Measurements from ENCODE around the gene MBD5. TPM values are rescaled to one million over a fixed set of nuclear protein-coding genes. Genes with fewer than 3 reads are reported as not detected.

The MBD5 gene
- total RNA-seq, 1 donor from 2014 or later: 72.5 TPM

- intact Hi-C loops (cut with DNase I): no loop called here
- ATAC-seq (no peak), DNase-seq (ENCODE audit: low spot score) (no peak)
Observed at GRCh38 chr2:148021886-148022285, 995 bp downstream of the MBD5 start.

- no peak for DNase-seq (ENCODE audit: low spot score)
- intact Hi-C loops (cut with DNase I): no loop called here
- ATAC-seq: no peak
Observed at GRCh38 chr2:148022351-148022750, 1.5 kb downstream of the MBD5 start.

- ATAC-seq (no peak), DNase-seq (ENCODE audit: low spot score) (no peak)
- intact Hi-C loops (cut with DNase I): no loop called here
Observed at GRCh38 chr2:148022882-148023281, 2.0 kb downstream of the MBD5 start.

- intact Hi-C loops (cut with DNase I): no loop called here
- ATAC-seq (no peak), DNase-seq (ENCODE audit: low spot score) (no peak)
Observed at GRCh38 chr2:148023861-148024260, 3.0 kb downstream of the MBD5 start.

- intact Hi-C loops (cut with DNase I): no loop called here
Observed at GRCh38 chr2:148026573-148026972, 5.7 kb downstream of the MBD5 start.

GRCh38 chr2:148027822-148028221 is 6.9 kb downstream of the MBD5 start:
- ATAC-seq (no peak), DNase-seq (ENCODE audit: low spot score) (no peak)
- intact Hi-C loops (cut with DNase I): no loop called here

More at GRCh38 chr2:148026573-148026972, 5.7 kb downstream of the MBD5 start:
- ATAC-seq (no peak), DNase-seq (ENCODE audit: low spot score) (no peak)

- intact Hi-C loops (cut with DNase I): no loop called here
- no peak for DNase-seq (ENCODE audit: low spot score)
- ATAC-seq: no peak
Observed at GRCh38 chr2:148028781-148029180, 7.9 kb downstream of the MBD5 start.

- intact Hi-C loops (cut with DNase I): no loop called here
- DNase-seq (ENCODE audit: low spot score) (no peak), ATAC-seq (no peak)
Observed at GRCh38 chr2:148031152-148031551, 10.3 kb downstream of the MBD5 start.

- ATAC-seq (no peak), DNase-seq (ENCODE audit: low spot score) (no peak)
- intact Hi-C loops (cut with DNase I): no loop called here
Observed at GRCh38 chr2:148032215-148032614, 11.3 kb downstream of the MBD5 start.

GRCh38 chr2:148039783-148040182 is 18.9 kb downstream of the MBD5 start:
- intact Hi-C loops (cut with DNase I): no loop called here
- DNase-seq (ENCODE audit: low spot score): no peak
- ATAC-seq: no peak

- intact Hi-C loops (cut with DNase I): no loop called here
- DNase-seq (ENCODE audit: low spot score) (no peak), ATAC-seq (no peak)
Observed at GRCh38 chr2:148042219-148042618, 21.3 kb downstream of the MBD5 start.

- ATAC-seq: no peak
- no peak for DNase-seq (ENCODE audit: low spot score)
- intact Hi-C loops (cut with DNase I): no loop called here
Observed at GRCh38 chr2:148044322-148044721, 23.4 kb downstream of the MBD5 start.

GRCh38 chr2:148046802-148047201 is 25.9 kb downstream of the MBD5 start:
- intact Hi-C loops (cut with DNase I): no loop called here
- no peak for DNase-seq (ENCODE audit: low spot score)
- ATAC-seq: no peak

GRCh38 chr2:148048475-148049221 is 27.8 kb downstream of the MBD5 start:
- no peak for ATAC-seq
- DNase-seq (ENCODE audit: low spot score): no peak
- intact Hi-C loops (cut with DNase I): no loop called here

GRCh38 chr2:148049284-148049683 is 28.4 kb downstream of the MBD5 start:
- DNase-seq (ENCODE audit: low spot score) (no peak), ATAC-seq (no peak)
- intact Hi-C loops (cut with DNase I): no loop called here

- ATAC-seq: no peak
- intact Hi-C loops (cut with DNase I): no loop called here
- DNase-seq (ENCODE audit: low spot score): no peak
Observed at GRCh38 chr2:148052687-148053086, 31.8 kb downstream of the MBD5 start.

GRCh38 chr2:148058641-148059040 is 37.8 kb downstream of the MBD5 start:
- ATAC-seq (no peak), DNase-seq (ENCODE audit: low spot score) (no peak)
- intact Hi-C loops (cut with DNase I): no loop called here

- DNase-seq (ENCODE audit: low spot score) (no peak), ATAC-seq (no peak)
- intact Hi-C loops (cut with DNase I): no loop called here
Observed at GRCh38 chr2:148063633-148064032, 42.7 kb downstream of the MBD5 start.

GRCh38 chr2:148065936-148066335 is 45.0 kb downstream of the MBD5 start:
- intact Hi-C loops (cut with DNase I): no loop called here
- no peak for DNase-seq (ENCODE audit: low spot score)
- no peak for ATAC-seq

- intact Hi-C loops (cut with DNase I): no loop called here
- ATAC-seq (no peak), DNase-seq (ENCODE audit: low spot score) (no peak)
Observed at GRCh38 chr2:148067801-148068200, 46.9 kb downstream of the MBD5 start.

- intact Hi-C loops (cut with DNase I): no loop called here
- ATAC-seq (no peak), DNase-seq (ENCODE audit: low spot score) (no peak)
Observed at GRCh38 chr2:148071351-148071750, 50.5 kb downstream of the MBD5 start.

All from sciatic nerve (tissue), 2 donors.